ENCODE measurements around the gene RAB28.

Gene RAB28

GRCh38 chr4:13368217-13368616 lies 115.9 kb downstream of the RAB28 start:
- no peak for DNase-seq

- DNase-seq = no peak
These were observed 116.4 kb downstream of the RAB28 start for GRCh38 chr4:13367691-13368090.

DNA sequence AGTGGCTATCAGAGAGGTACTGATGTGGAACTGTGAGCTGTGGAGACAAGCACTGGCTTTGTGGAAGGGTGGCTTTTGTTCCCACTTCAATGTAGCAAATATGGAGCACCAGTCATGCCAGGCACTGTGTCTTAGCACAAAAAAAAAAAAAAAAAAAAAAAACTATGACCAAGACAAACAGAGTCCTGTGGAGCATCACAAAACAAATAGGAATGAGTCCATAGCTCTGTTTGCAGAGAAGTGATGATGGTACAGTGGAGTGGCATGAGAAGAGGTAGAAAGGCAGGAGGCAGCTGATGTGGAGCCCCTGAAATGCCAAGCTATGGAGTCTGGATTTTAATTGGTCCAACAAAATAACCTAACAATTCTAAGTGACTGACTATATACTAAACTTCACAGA lies 116.9 kb downstream of the RAB28 start:
- DNase-seq = no peak

- no peak for DNase-seq
These were observed 118.9 kb downstream of the RAB28 start for GRCh38 chr4:13365195-13365594.

DNA sequence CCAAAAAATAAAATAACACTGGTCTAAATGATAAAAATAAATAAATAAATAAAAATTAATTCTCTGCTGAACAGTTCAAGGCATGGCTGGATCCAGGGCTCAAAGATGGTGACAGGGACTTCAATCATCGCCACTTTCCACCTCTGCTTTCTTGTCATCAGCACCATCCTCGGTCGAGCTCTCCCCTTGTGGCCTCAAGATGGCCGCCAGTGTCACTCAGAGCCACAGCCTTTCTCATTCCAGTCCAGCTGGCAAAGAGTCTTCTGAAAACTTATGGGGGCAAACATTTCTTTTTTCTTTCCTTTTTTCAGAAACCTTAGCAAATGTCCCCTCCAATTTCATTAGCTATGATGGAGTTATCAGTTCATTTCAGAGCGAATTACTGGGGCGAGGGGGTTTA lies 119.5 kb downstream of the RAB28 start:
- DNase-seq = no peak

GRCh38 chr4:13364172-13364571 lies 120.0 kb downstream of the RAB28 start:
- no peak for DNase-seq

- no peak for DNase-seq
These were observed 124.3 kb downstream of the RAB28 start for GRCh38 chr4:13359809-13360208.

DNA sequence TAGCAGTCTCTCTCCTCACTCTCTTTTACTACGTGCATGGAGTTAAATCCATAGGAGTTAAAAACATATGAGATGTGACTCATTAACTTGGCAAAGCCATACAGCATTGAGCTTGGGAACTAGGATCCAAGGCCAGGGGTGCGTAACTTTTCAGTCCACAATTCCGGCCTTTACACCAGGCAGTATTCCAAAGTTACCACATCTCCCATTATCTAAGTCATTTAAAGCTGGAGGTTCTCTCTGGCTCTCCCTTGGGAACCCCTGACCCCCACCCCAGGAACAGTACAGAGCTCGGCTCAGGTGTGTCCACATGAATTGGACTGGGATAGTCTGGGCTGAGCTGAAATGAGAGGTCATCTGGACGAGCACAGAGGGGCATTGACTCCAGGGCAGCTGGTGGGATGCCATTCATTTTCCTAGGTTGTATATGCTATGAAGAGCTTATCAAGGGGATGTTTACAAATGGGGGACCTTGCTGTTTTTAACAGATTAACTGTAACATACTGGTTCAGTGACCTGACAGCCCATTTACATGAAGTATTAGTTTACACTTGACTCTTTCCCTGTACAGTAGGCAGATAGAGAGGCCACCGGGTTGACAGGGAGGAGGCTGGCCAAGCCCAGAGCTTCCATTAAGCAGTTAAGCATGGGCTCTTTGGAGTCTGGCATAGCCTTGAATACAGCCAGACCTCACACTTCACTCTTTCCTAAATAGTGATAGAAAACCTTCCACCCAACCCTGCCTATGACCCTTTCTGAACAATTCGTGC lies 128.8 kb downstream of the RAB28 start:
- DNase-seq = no peak

DNA sequence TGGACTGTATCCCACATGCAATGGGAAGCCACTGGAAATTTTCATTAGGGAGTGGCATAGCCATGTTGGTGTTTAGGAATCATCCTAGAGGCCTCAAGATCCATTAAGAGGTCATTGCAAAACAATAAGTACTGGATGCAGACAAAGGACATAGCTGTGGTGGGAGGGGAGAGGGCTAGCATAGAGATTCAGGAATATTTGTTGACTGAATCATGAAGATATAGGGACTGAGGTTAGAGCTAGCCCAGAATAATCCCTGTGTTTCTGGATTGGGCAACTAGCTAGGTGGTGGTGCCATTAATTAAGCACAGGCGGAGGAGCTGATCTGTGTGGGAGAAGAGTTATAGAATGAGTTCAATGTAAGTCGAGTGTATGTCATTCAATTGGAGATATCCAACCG lies 135.0 kb downstream of the RAB28 start:
- no peak for DNase-seq

DNA sequence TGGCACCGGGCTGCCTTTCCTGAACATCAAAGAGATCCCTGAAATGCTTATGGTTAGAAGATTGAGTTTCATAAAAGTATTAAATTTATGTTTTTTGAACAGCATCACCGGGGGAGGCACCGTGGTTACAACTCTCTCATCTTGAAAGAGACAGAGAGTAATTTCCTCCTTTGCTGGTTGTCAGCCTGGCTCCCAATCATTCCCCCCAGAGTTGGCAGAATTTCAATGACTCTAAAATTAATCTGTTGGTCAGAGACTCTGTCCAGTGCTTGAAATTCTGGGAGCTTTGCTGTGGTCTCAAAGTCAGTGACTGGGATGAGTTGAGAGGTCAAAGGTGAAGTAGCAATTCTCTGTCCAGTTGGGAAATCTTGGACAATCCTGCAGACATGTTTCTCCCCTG lies 135.9 kb downstream of the RAB28 start:
- DNase-seq = no peak

GRCh38 chr4:13347517-13348125 lies 136.5 kb downstream of the RAB28 start:
- DNase-seq = no peak

DNA sequence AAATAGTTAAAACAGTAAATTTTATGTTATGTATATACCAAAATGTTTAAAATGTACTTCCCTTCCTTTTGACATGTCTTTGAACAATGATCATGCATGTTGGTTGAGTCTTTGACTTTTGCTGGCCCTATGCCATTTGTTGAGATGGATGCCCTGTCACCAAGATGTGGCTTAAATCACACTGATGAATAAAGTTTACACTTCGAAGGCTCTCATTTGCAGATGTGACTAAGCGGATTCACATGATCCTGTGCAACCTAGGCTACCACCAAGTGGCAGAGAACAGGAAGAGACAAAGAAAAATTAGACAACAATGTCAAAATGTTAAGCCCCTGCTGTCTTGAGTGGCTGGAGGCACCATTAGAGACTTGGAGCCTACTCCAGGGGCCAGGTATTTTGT lies 139.9 kb downstream of the RAB28 start:
- DNase-seq = no peak

DNA sequence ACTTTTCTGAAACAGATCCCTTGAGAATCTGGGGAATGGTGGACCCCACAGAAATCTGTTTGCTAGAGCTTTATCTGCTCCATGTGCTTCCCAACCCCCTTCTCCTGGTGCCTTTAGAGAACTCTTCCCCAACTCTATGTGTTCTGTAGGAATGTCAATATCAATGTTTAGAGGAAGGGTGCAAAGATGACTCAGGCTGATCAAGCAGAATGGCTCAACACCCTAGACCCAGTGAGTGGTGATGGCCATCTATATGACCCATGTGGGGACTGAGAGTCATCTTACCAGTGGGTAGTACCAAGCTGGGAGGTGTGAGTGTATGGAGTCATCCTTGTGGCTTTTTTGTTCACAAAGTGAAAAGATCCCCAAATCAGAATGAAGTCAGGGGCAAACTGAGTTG lies 143.5 kb downstream of the RAB28 start:
- DNase-seq = no peak

DNA sequence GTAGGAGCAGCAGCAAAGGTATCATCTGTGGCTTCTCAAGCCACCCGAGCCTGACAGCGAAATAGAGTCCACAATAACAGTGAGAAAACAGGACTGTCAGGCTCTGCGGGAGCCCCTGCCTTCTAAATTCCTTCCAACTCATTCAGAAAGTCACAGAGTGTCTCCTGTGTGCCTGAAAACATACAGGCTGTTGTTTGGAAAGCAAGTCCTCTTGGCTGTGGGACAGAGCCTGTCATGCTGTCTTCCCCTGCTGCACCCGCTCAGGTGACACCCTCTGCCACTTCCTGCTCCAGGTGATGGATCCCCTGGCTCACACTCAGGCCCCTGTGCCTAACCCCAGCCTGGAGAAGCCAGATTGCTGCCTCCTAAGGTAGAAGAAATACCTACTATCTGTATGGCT lies 152.3 kb downstream of the RAB28 start:
- DNase-seq = no peak

GRCh38 chr4:13329963-13330362 lies 154.2 kb downstream of the RAB28 start:
- DNase-seq = no peak

DNA sequence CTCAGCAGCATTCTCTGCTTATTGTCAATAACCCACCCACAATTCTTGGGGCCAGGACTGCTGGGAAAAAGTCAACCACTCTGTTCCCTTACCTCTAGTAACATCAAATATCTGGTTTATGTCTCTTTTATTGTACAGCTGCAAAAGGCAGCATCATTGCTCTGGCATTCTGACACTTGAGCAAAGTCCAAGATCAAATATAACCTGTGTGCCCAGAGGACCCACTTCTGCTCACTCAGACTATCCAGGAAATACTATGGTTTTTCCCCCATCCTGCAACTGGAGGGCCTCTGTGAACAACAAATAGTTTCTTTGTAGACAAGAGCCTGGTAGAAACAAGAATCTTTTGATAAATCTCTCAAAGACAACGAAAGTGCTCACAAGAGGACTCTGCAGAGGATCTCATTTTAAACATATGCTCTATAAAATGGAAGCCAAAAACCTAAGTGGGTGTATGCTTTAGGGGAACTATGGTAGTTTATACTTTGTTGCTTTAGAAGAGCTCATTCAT lies 154.7 kb downstream of the RAB28 start:
- DNase-seq = no peak

DNA sequence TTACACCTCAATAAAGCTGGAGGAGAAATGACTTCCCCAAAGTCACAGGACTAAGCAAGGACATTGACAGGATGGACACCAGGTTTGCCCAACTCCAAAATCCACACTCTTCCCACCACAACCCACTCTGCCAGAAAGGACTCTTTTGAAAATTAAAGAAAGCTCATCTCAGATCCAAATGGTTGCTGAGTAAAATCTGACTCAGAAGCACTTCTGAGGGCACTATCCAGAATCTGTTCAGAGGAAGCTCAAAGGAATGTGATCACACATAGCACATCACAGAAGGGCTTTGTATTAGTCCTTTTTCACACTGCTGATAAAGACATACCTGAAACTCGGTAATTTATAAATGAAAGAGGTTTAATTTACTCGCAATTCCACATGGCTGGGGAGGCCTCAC lies 155.5 kb downstream of the RAB28 start:
- DNase-seq = no peak

- DNase-seq = no peak
These were observed 156.1 kb downstream of the RAB28 start for GRCh38 chr4:13327991-13328390.

- no peak for DNase-seq
These were observed 158.4 kb downstream of the RAB28 start for GRCh38 chr4:13325744-13326143.

- no peak for DNase-seq
These were observed 160.2 kb downstream of the RAB28 start for GRCh38 chr4:13323921-13324320.

GRCh38 chr4:13322681-13323101 lies 161.4 kb downstream of the RAB28 start:
- no peak for DNase-seq

Measured in midbrain (tissue), 1 donor.